Kidney (tissue), 14 donors: ENCODE results near the gene GULP1. TPM values are rescaled to one million over a fixed set of nuclear protein-coding genes. Genes with fewer than 3 reads are reported as not detected.

Experiments used
- DNase-seq, 5 donors: peaks; one replicate each; pipeline ENCODE4 v3.0.0-alpha.2; 2013 to 2020
- FAIRE-seq: peaks from 2 replicates; lab custom pipeline; 2012; peaks lifted over from hg19 to GRCh38; lab: Jason Lieb, UNC
- H3K27ac ChIP-seq, 2 donors: one replicate each; pipeline ENCODE4 v1.7.0; 2013; ENCODE audit warnings: low read depth in 2 of 2, low read length in 2 of 2, inconsistent platforms in 1 of 2
- H3K27me3 ChIP-seq: one replicate; pipeline ENCODE4 v1.7.1; 2013; ENCODE audit warnings: low read length, inconsistent platforms; ENCODE audit not compliant: control insufficient read depth, insufficient read depth
- H3K36me3 ChIP-seq, 3 donors: one replicate each; pipeline versions ENCODE4 v1.7.0 to v1.7.1; 2013; ENCODE audit warnings: low read length in 3 of 3, control low read depth in 1 of 3, inconsistent platforms in 1 of 3; ENCODE audit not compliant: insufficient read depth in 3 of 3, control insufficient read depth in 2 of 3
- H3K4me1 ChIP-seq, 3 donors: one replicate each; pipeline versions ENCODE4 v1.7.0 to v1.7.1; 2013; ENCODE audit warnings: low read length in 3 of 3, inconsistent platforms in 1 of 3, low read depth in 1 of 3; ENCODE audit not compliant: control insufficient read depth in 2 of 3, insufficient read depth in 2 of 3
- H3K4me3 ChIP-seq, 3 donors: one replicate each; pipeline versions ENCODE4 v1.7.0 to v1.8.1; 2013; ENCODE audit warnings: low read length in 3 of 3, control low read depth in 1 of 3, inconsistent platforms in 1 of 3
- H3K9ac ChIP-seq, 3 donors: one replicate each; pipeline versions ENCODE4 v1.7.0 to v1.7.1; 2013; ENCODE audit warnings: low read length in 3 of 3, control low read depth in 1 of 3, inconsistent platforms in 1 of 3
- H3K9me3 ChIP-seq, 3 donors: one replicate each; pipeline versions ENCODE4 v1.7.0 to v1.7.1; 2013; ENCODE audit warnings: low read length in 3 of 3, control low read depth in 1 of 3, inconsistent platforms in 1 of 3; ENCODE audit not compliant: control insufficient read depth in 2 of 3, insufficient read depth in 1 of 3
- CTCF ChIP-seq: IDR thresholded peaks from 3 replicates; pipeline ENCODE4 v1.5.1; 2012; ENCODE audit warnings: mild to moderate bottlenecking, moderate library complexity, borderline replicate concordance; ENCODE audit not compliant: insufficient read depth; ENCODE audit errors: extremely low read depth
- intact Hi-C: fragments of 100-400 bp; cut with DNase I; formaldehyde crosslinking; loops from one replicate; pipeline ENCODE4 v1.11.1; 2022
- polyA plus RNA-seq: library from polyadenylated mRNA; stranded (reverse); fragments of 350-450 nt; fragmentation: Illumina TruSeq; extraction: RNeasy Lipid Tissue Mini Kit (QIAGEN cat#74804); gene quantifications from one replicate; pipeline ENCODE4 v1.2.3, GENCODE V29; 2014; ENCODE audit warnings: low read depth, low replicate concordance; ENCODE audit not compliant: insufficient read depth
- total RNA-seq: library from RNA; stranded (reverse); fragmentation: NEBNext Ultra II Directional; extraction: Animal tissue kit (Norgen Biotek cat#: 25700); gene quantifications from one replicate; pipeline ENCODE4 v1.2.1, GENCODE V29; 2021
- donor health status: control.
- donor health status: control.
- donor health status: control.
- donor health status: control.
- donor health status: control.
- donor health status: DM: yes; HTN: yes; CAD: no.
- donor health status: Normal renal cell carcinoma (clear cell type).

The GULP1 gene
- total and polyA plus RNA-seq, 2 donors from 2014 or later: 12.2 to 34.4 TPM

GRCh38 chr2:188576006-188576405 lies 284.3 kb downstream of the GULP1 start:
- Histone ChIP-seq H3K9ac (no peak overlapping the region), H3K36me3 (no peaks in the 10 kb centered on the region), H3K9me3 (no peaks in the 10 kb centered on the region), H3K27ac (no peak overlapping the region), H3K4me1 (no peaks in the 10 kb centered on the region), H3K4me3 (no peak overlapping the region), H3K27me3 (no peaks in the 10 kb centered on the region)
- FAIRE-seq: no peak
- intact Hi-C loops: no loop called here
- TF ChIP-seq CTCF: no peak
- no peak for DNase-seq

- DNase-seq (no peak), FAIRE-seq (no peak)
- intact Hi-C loops: no loop called here
- Histone ChIP-seq H3K4me1 (no peaks in the 10 kb centered on the region), H3K9me3 (no peaks in the 10 kb centered on the region), H3K4me3 (no peak overlapping the region), H3K36me3 (no peaks in the 10 kb centered on the region), H3K27me3 (no peaks in the 10 kb centered on the region), H3K27ac (no peak overlapping the region), H3K9ac (no peak overlapping the region)
- no peak for TF ChIP-seq CTCF
Measured at GRCh38 chr2:188576651-188577050, 285.0 kb downstream of the GULP1 start.

GRCh38 chr2:188577231-188577630 lies 285.6 kb downstream of the GULP1 start:
- no peaks in the 10 kb centered on the region for H3K9me3 ChIP-seq
- no peaks in the 10 kb centered on the region for H3K36me3 ChIP-seq
- H3K9ac ChIP-seq: no peak overlapping the region
- no peak for DNase-seq
- intact Hi-C loops: no loop called here
- H3K4me3 ChIP-seq: no peak overlapping the region
- no peaks in the 10 kb centered on the region for H3K4me1 ChIP-seq
- H3K27me3 ChIP-seq: no peaks in the 10 kb centered on the region
- FAIRE-seq: no peak
- no peak overlapping the region for H3K27ac ChIP-seq
- TF ChIP-seq CTCF: no peak

- Histone ChIP-seq H3K4me1 (no peaks in the 10 kb centered on the region), H3K27me3 (no peaks in the 10 kb centered on the region), H3K36me3 (no peaks in the 10 kb centered on the region), H3K9me3 (no peaks in the 10 kb centered on the region), H3K27ac (no peak overlapping the region), H3K4me3 (no peak overlapping the region), H3K9ac (no peak overlapping the region)
- intact Hi-C loops: no loop called here
- FAIRE-seq (no peak), DNase-seq (peak in 1 of 5 donors; percentile 17)
- no peak for TF ChIP-seq CTCF
Measured at GRCh38 chr2:188580738-188581137, 289.1 kb downstream of the GULP1 start.
